ENCODE results near the gene KLHL30.

- TF ChIP-seq CTCF (conservative IDR thresholded peaks at IDR 0.05), result no peak
- TF ChIP-seq ZFX (IDR thresholded peaks at IDR 0.05), result no peak
These were observed 43.9 kb downstream of the KLHL30 start for GRCh38 chr2:238182362-238182761.

Measured in C4-2B (cell line).